ENCODE data around the gene NBEA.

- TF ChIP-seq ZNF274 (IDR thresholded peaks at IDR 0.05; ENCODE audit: low read depth, low read length): no peak
- TF ChIP-seq EZH2 (IDR thresholded peaks at IDR 0.05): no peak
Observed at GRCh38 chr13:35706281-35706680, 764.2 kb downstream of the NBEA start.
